Measurements from ENCODE around the gene RB1.

DNA sequence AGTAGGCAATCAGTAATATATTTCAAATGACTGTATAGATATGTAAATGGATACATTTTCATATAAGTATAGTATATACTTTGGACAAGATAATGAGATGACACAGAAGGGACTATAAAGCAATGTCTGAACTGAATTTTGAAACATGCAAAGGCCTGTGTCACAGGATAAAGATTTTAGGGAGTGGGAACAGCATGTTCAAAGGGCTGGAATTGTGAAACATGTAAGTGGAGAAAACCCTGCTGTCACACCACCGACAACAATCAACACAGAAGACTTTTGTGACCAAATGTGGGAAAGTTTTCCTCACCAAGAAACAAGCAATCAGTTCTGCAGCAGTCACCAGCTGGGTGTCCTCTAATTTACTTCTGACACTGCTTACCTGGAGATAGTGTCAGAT, 66.4 kb downstream of the RB1 start:
- TF ChIP-seq, protein P1, sequence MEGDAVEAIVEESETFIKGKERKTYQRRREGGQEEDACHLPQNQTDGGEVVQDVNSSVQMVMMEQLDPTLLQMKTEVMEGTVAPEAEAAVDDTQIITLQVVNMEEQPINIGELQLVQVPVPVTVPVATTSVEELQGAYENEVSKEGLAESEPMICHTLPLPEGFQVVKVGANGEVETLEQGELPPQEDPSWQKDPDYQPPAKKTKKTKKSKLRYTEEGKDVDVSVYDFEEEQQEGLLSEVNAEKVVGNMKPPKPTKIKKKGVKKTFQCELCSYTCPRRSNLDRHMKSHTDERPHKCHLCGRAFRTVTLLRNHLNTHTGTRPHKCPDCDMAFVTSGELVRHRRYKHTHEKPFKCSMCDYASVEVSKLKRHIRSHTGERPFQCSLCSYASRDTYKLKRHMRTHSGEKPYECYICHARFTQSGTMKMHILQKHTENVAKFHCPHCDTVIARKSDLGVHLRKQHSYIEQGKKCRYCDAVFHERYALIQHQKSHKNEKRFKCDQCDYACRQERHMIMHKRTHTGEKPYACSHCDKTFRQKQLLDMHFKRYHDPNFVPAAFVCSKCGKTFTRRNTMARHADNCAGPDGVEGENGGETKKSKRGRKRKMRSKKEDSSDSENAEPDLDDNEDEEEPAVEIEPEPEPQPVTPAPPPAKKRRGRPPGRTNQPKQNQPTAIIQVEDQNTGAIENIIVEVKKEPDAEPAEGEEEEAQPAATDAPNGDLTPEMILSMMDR (IDR thresholded peaks at IDR 0.05) = no peak
- no peak for TF ChIP-seq POLR2A (IDR thresholded peaks at IDR 0.05)
